GM19025 (cell line): ENCODE results near the gene BUB1.
"Not testable (repeated sequence)": the region's sequence is repeated elsewhere in the genome, so short reads cannot be mapped to it uniquely, and the experiment has no call there.

ENCODE experiments used
- ATAC-seq: cut with Tn5 transposase; IDR thresholded peaks from one replicate; pipeline ENCODE4 v1.9.1; 2021; ENCODE audit warnings: mild to moderate bottlenecking, low read depth, moderate library complexity; ENCODE audit not compliant: unreplicated experiment

BUB1 gene

DNA sequence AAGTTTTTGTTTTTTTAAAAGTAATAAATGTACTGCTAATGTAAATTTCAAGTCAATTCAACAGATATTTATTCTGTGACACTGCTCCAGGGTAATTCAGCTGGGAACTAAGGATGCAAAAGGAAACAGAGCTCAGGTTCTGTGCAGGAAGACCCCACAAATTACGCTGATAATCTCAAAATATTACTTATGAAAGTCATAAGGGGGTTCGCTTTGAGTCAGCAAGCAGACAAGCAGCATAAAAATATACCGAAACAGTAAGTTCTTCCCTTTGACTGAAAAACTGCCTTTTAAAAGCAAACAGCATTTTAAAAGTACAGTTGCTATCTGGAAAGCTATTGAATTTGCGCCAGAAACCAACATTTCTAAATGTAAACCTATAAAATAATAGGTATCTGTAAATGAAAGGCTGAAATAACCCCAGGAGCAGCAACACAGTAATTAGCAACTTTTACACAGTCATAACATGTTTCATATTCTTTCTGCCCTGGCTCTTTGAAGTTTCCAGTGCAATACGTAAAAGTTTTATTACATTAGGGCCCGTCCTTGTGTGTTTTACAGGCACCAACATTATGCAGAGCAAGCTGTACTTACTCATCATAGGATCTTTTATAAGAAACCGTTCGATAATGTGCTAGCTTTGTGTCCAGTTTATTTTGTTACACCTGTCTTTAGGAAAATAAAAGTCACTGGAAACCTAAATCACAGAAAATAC, 68.9 kb downstream of the BUB1 start:
- not testable (repeated sequence) for ATAC-seq

GRCh38 chr2:110605057-110605456, 72.8 kb downstream of the BUB1 start:
- not testable (repeated sequence) for ATAC-seq

DNA sequence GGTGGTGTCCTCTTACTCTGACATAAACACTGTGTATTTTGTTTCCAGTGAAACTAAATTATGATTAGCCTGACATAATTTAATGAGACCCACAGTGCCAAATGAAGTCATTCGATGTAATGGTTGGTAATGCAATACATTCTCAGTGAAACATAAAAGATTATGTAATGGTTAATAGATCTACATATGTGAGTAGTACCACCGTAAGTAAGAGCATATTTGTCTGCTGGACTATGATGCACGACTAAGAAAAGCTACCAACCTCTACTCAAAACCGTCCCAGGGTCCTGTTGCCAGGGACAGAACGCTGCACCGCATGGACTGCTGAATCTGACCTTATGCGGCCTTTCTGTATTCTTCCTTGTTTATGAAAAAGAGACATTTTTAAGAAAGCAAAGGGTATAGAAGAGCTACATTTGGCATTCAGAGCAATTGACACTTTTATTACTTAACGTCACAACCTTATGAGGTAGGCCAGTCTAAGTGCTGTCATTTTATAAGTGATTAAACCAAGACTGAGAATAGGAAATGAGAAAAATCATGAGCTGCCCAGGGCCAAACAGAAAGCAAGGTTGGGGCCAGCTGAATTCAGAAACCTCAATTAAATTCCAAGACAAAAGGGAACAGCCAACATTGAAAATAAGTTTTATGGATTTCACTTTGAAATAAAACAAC, 73.8 kb downstream of the BUB1 start:
- ATAC-seq: not testable (repeated sequence)

- not testable (repeated sequence) for ATAC-seq
These were observed 75.7 kb downstream of the BUB1 start for GRCh38 chr2:110602139-110602538.

DNA sequence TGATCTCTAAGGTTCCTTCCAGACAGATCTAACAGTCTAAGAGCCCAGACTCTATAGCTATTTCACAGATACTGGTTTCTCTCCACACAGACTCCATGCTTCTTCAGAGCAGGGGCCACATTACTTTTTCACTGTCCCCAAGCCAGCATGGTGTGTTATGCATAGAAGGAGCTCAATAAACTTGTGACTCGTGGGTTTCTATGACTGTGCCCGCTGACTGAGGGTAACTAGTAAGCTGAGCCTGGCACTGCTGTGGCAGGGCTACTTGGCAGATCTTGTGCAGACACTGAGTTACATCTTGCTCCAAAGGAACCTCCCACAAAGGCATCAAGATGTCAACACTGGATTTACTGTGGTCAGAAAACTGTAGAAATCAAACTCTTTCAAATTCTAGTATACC, 85.9 kb downstream of the BUB1 start:
- ATAC-seq: not testable (repeated sequence)

DNA sequence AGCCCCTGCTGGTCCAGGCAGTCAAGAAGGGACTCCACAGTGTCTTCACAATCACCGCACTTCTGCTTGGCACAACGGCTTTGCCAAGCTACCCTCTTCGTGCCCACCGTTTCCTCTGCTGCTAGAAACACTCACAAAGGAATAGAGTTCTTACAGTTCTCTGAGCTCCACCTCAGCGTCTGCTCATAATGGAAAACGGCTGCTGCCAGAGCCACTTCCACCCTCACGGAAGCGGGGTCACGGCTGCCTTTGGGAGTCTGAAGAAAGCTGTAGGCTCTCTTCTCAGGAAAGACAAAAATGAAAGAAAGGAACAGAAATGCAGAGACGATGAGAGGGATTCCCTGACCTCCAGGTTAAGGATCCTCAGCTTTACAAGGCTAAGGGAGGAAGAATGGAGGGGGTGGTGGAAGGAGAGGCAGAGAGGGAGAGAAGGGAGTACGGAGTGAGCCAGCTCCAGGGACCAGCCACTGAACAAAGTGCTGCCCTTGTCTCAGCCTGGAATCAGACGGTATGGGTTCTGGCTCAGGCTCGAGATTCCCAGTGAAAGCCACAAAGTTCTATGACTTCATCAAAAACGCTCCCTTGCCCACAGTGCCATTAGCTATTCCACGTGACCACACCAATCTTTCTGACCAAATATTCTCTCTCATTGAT, 88.1 kb downstream of the BUB1 start:
- not testable (repeated sequence) for ATAC-seq

- not testable (repeated sequence) for ATAC-seq
These were observed 89.3 kb downstream of the BUB1 start for GRCh38 chr2:110588520-110588919.
